Measurements from ENCODE around the gene FHAD1. TPM values are rescaled to one million over a fixed set of nuclear protein-coding genes. Genes with fewer than 3 reads are reported as not detected.

Gene FHAD1
- total RNA-seq, 1 experiment from 2014 or later = 1.9 TPM

- Mint-ChIP-seq H3K27me3 (ENCODE audit: low read depth) (peaks cover 12% of the 10 kb centered on the region), H3K4me3 (no peak overlapping the region), H3K27ac (peak overlapping the region in 2 of 3 experiments; percentile 55 to 68; a peak in 2 of 7 replicates), H3K36me3 (ENCODE audit: insufficient read depth in 1 of 3, low read depth in 3 of 3) (peaks cover 7 to 15% (median 10%) of the 10 kb centered on the region in 3 experiments; a peak in 6 of 7 replicates), H3K4me1 (peaks cover 13 to 16% of the 10 kb centered on the region in 2 experiments), H3K9me3 (peaks cover 7 to 8% of the 10 kb centered on the region in 2 experiments)
- H2BK12ac ChIP-seq (ENCODE audit: insufficient read length, low read depth, low read length) = no peak overlapping the region
- no peaks in the 10 kb centered on the region for H3K4me1 ChIP-seq (ENCODE audit: insufficient read depth, low read length)
- no peaks in the 10 kb centered on the region for H3K79me2 ChIP-seq (ENCODE audit: insufficient read depth, low read length)
- no peak overlapping the region for H2BK120ac ChIP-seq (ENCODE audit: low read depth, low read length, poor library complexity, severe bottlenecking)
- no peak overlapping the region for H2AK5ac ChIP-seq (ENCODE audit: insufficient read length, low read length)
- no peaks in the 10 kb centered on the region for H3K27me3 ChIP-seq (ENCODE audit: insufficient read depth, low read length)
- no peak for DNase-seq
- no peak overlapping the region for H2BK15ac ChIP-seq (ENCODE audit: low read depth, low read length)
- no peak overlapping the region for H3K23ac ChIP-seq (ENCODE audit: insufficient read length, low read depth, low read length)
- H4K5ac ChIP-seq (ENCODE audit: insufficient read length, low read depth, low read length) = no peak overlapping the region
- H4K91ac ChIP-seq (ENCODE audit: insufficient read length, low read depth, low read length) = no peak overlapping the region
- TF ChIP-seq CTCF (conservative IDR thresholded peaks at IDR 0.05) = no peak
- no peak overlapping the region for H2BK20ac ChIP-seq (ENCODE audit: low read depth, low read length, poor library complexity, severe bottlenecking)
- H3K4me2 ChIP-seq (ENCODE audit: insufficient read depth, insufficient read length, low read length) = no peak overlapping the region
- H4K20me1 ChIP-seq (ENCODE audit: control insufficient read depth, insufficient read depth, insufficient read length) = no peaks in the 10 kb centered on the region
- no peaks in the 10 kb centered on the region for H3K23me2 ChIP-seq (ENCODE audit: insufficient read length, low read depth, low read length, poor library complexity, severe bottlenecking)
- H4K8ac ChIP-seq (replicated peaks; ENCODE audit: insufficient read length, low read depth, low read length) = no peak overlapping the region
- H3K56ac ChIP-seq (ENCODE audit: insufficient read length, low read depth, low read length) = no peak overlapping the region
- H3K18ac ChIP-seq (ENCODE audit: insufficient read length, low read depth, low read length) = no peak overlapping the region
- no peak overlapping the region for H2AFZ ChIP-seq (ENCODE audit: low read length)
- H3K79me1 ChIP-seq (ENCODE audit: insufficient read depth, low read depth, low read length, poor library complexity, severe bottlenecking) = no peaks in the 10 kb centered on the region
- no peak overlapping the region for H3K4ac ChIP-seq (ENCODE audit: low read depth, low read length)
- H3K14ac ChIP-seq (ENCODE audit: insufficient read depth, low read length) = no peak overlapping the region
- H3K27ac ChIP-seq (ENCODE audit: insufficient read length, low read depth, low read length) = no peak overlapping the region
- no peak overlapping the region for H3K9ac ChIP-seq (ENCODE audit: extremely low read depth, insufficient read length, low read length)
- H3K9me3 ChIP-seq (ENCODE audit: control insufficient read depth, low read depth, low read length) = no peaks in the 10 kb centered on the region
- no peak overlapping the region for H2BK5ac ChIP-seq (ENCODE audit: insufficient read length, low read length)
- no peak overlapping the region for H3T11ph ChIP-seq (ENCODE audit: low read length)
- no CpG with 5 or more reads among the region's 18 CpGs for WGBS (ENCODE audit: extremely low coverage, insufficient read length, low lambda C conversion rate)
Observed at GRCh38 chr1:15417059-15417934, 170.3 kb downstream of the FHAD1 start.
